ENCODE measurements around the gene PDE10A.

The PDE10A gene

GRCh38 chr6:165635965-165636364 is 27.1 kb downstream of the PDE10A start:
- Mint-ChIP-seq H3K27ac (peak overlapping the region; percentile 46 to 90 (median 80)), H3K9me3 (no peaks in the 10 kb centered on the region), H3K36me3 (ENCODE audit: low read depth) (no peaks in the 10 kb centered on the region), H3K4me1 (peaks cover 57% of the 10 kb centered on the region), H3K27me3 (ENCODE audit: low read depth) (no peaks in the 10 kb centered on the region), H3K4me3 (no peak overlapping the region)
- TF ChIP-seq CTCF (IDR thresholded peaks at IDR 0.05; ENCODE audit: unreplicated experiment in 3 of 3): no peak

GRCh38 chr6:165634101-165634880 is 28.8 kb downstream of the PDE10A start:
- H3K27me3 Mint-ChIP-seq (ENCODE audit: low read depth): no peaks in the 10 kb centered on the region
- no peak overlapping the region for H3K4me3 Mint-ChIP-seq
- H3K9me3 Mint-ChIP-seq: no peaks in the 10 kb centered on the region
- H3K27ac Mint-ChIP-seq: peak overlapping the region; percentile 14 to 78 (median 30)
- no peak for TF ChIP-seq CTCF (IDR thresholded peaks at IDR 0.05; ENCODE audit: unreplicated experiment in 3 of 3)
- H3K4me1 Mint-ChIP-seq: peaks cover 57% of the 10 kb centered on the region
- no peaks in the 10 kb centered on the region for H3K36me3 Mint-ChIP-seq (ENCODE audit: low read depth)

- H3K27me3 Mint-ChIP-seq (ENCODE audit: low read depth): no peaks in the 10 kb centered on the region
- no peak overlapping the region for H3K4me3 Mint-ChIP-seq
- no peaks in the 10 kb centered on the region for H3K9me3 Mint-ChIP-seq
- peaks cover 50% of the 10 kb centered on the region for H3K4me1 Mint-ChIP-seq
- TF ChIP-seq CTCF (IDR thresholded peaks at IDR 0.05; ENCODE audit: unreplicated experiment in 3 of 3): no peak
- H3K27ac Mint-ChIP-seq: peak overlapping the region in 1 of 3 experiments; percentile 51
- H3K36me3 Mint-ChIP-seq (ENCODE audit: low read depth): no peaks in the 10 kb centered on the region
Observed at GRCh38 chr6:165632194-165632593, 30.8 kb downstream of the PDE10A start.

GRCh38 chr6:165630544-165630953 is 32.5 kb downstream of the PDE10A start:
- Mint-ChIP-seq H3K27ac (peak overlapping the region; percentile 7 to 74 (median 9)), H3K27me3 (ENCODE audit: low read depth) (no peaks in the 10 kb centered on the region), H3K36me3 (ENCODE audit: low read depth) (peaks cover 4% of the 10 kb centered on the region), H3K9me3 (no peaks in the 10 kb centered on the region), H3K4me3 (no peak overlapping the region), H3K4me1 (peaks cover 36% of the 10 kb centered on the region)
- no peak for TF ChIP-seq CTCF (IDR thresholded peaks at IDR 0.05; ENCODE audit: unreplicated experiment in 3 of 3)

GRCh38 chr6:165628955-165629354 is 34.1 kb downstream of the PDE10A start:
- TF ChIP-seq CTCF (IDR thresholded peaks at IDR 0.05; ENCODE audit: unreplicated experiment in 3 of 3): no peak
- Mint-ChIP-seq H3K4me3 (no peak overlapping the region), H3K9me3 (peaks cover 5% of the 10 kb centered on the region)

GRCh38 chr6:165627366-165627765 is 35.7 kb downstream of the PDE10A start:
- H3K4me1 Mint-ChIP-seq: peaks cover 19% of the 10 kb centered on the region
- H3K9me3 Mint-ChIP-seq: peaks cover 5% of the 10 kb centered on the region
- peak overlapping the region in 1 of 3 experiments; percentile 70 for H3K27ac Mint-ChIP-seq
- H3K4me3 Mint-ChIP-seq: no peak overlapping the region
- H3K27me3 Mint-ChIP-seq (ENCODE audit: low read depth): peaks cover 4% of the 10 kb centered on the region
- H3K36me3 Mint-ChIP-seq (ENCODE audit: low read depth): peaks cover 24% of the 10 kb centered on the region
- no peak for TF ChIP-seq CTCF (IDR thresholded peaks at IDR 0.05; ENCODE audit: unreplicated experiment in 3 of 3)

More at GRCh38 chr6:165628955-165629354, 34.1 kb downstream of the PDE10A start:
- Mint-ChIP-seq H3K27me3 (ENCODE audit: low read depth) (peaks cover 4% of the 10 kb centered on the region), H3K4me1 (peaks cover 29% of the 10 kb centered on the region), H3K36me3 (ENCODE audit: low read depth) (peaks cover 19% of the 10 kb centered on the region), H3K27ac (peak overlapping the region in 1 of 3 experiments; percentile 78)
